OCI-LY1 (cell line): ENCODE measurements around the gene HMHB1.

ENCODE experiments used
- EZH2 ChIP-seq: fragments of 200-600 bp; sonication (generic), shearing (Covaris generic); IDR thresholded peaks from 2 replicates; pipeline ENCODE4 v1.8.0; 2017; ENCODE audit warnings: borderline replicate concordance, mixed run types, mild to moderate bottlenecking, antibody characterized with exemption, low read length, moderate library complexity, mixed read lengths
- TF ChIP-seq, protein P1 (sequence below): fragments of 200-600 bp; sonication (generic), shearing (Covaris generic); IDR thresholded peaks from 2 replicates; pipeline ENCODE4 v1.5.1; 2017; ENCODE audit warnings: mild to moderate bottlenecking, antibody characterized with exemption, low read length, moderate library complexity, mixed read lengths

DNA sequence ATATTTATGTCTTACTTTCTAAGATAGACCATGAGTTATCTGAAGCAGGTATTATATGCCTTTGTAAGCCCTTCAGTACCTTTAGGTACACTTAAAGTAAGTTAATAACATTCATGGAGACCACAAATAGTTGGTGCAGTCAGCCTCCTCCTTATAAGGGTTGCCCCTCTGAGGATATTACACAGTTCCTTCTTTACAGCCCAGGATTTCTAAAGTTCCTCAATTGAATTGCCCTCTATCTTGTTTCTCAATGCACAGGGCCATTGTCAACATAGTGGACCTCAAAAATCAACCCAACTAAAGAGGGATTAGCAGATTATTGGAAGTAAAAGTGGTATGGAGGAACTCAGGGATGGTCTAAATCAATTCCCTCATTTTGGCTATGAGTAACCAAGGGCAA, 50.3 kb downstream of the HMHB1 start:
- TF ChIP-seq, protein P1, sequence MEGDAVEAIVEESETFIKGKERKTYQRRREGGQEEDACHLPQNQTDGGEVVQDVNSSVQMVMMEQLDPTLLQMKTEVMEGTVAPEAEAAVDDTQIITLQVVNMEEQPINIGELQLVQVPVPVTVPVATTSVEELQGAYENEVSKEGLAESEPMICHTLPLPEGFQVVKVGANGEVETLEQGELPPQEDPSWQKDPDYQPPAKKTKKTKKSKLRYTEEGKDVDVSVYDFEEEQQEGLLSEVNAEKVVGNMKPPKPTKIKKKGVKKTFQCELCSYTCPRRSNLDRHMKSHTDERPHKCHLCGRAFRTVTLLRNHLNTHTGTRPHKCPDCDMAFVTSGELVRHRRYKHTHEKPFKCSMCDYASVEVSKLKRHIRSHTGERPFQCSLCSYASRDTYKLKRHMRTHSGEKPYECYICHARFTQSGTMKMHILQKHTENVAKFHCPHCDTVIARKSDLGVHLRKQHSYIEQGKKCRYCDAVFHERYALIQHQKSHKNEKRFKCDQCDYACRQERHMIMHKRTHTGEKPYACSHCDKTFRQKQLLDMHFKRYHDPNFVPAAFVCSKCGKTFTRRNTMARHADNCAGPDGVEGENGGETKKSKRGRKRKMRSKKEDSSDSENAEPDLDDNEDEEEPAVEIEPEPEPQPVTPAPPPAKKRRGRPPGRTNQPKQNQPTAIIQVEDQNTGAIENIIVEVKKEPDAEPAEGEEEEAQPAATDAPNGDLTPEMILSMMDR, result no peak
- no peak for TF ChIP-seq EZH2
